Measurements from ENCODE around the gene PRUNE2.

- TF ChIP-seq, protein P1, sequence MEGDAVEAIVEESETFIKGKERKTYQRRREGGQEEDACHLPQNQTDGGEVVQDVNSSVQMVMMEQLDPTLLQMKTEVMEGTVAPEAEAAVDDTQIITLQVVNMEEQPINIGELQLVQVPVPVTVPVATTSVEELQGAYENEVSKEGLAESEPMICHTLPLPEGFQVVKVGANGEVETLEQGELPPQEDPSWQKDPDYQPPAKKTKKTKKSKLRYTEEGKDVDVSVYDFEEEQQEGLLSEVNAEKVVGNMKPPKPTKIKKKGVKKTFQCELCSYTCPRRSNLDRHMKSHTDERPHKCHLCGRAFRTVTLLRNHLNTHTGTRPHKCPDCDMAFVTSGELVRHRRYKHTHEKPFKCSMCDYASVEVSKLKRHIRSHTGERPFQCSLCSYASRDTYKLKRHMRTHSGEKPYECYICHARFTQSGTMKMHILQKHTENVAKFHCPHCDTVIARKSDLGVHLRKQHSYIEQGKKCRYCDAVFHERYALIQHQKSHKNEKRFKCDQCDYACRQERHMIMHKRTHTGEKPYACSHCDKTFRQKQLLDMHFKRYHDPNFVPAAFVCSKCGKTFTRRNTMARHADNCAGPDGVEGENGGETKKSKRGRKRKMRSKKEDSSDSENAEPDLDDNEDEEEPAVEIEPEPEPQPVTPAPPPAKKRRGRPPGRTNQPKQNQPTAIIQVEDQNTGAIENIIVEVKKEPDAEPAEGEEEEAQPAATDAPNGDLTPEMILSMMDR (conservative IDR thresholded peaks at IDR 0.05; ENCODE audit: low read length): no peak
- TF ChIP-seq EZH2phosphoT487 (IDR thresholded peaks at IDR 0.05; ENCODE audit: borderline replicate concordance, low read depth, low read length): no peak
Measured at GRCh38 chr9:76615177-76615603, 290.7 kb downstream of the PRUNE2 start.

Measured in OCI-LY7 (cell line).